Keratinocyte (primary cell): ENCODE data around the gene KSR1. TPM values are rescaled to one million over a fixed set of nuclear protein-coding genes. Genes with fewer than 3 reads are reported as not detected.

ENCODE experiments used
- DNase-seq: peaks from one replicate; pipeline ENCODE4 v3.0.0-alpha.2; 2011; ENCODE audit warnings: low read depth, missing footprints, low spot score
- FAIRE-seq: peaks from 2 replicates; lab custom pipeline; 2011; peaks lifted over from hg19 to GRCh38; lab: Jason Lieb, UNC
- H2AFZ ChIP-seq: 2 replicates; pipeline ENCODE4 v1.6.0; 2012; ENCODE audit warnings: low read length, control low read depth, inconsistent platforms; ENCODE audit not compliant: control insufficient read depth
- H3K27ac ChIP-seq: 2 replicates; pipeline ENCODE4 v1.5.1; 2011; ENCODE audit warnings: low read length; ENCODE audit not compliant: control insufficient read depth, insufficient read depth
- H3K27me3 ChIP-seq: 3 replicates; pipeline ENCODE4 v1.6.0; 2011; ENCODE audit warnings: low read length; ENCODE audit not compliant: control insufficient read depth, insufficient read depth; ENCODE audit errors: extremely low read depth
- H3K36me3 ChIP-seq, 2 experiments: 2 replicates in 1 of 2; 3 replicates in 1 of 2; pipeline ENCODE4 v1.5.1; 2011; ENCODE audit warnings: low read length in 2 of 2, mild to moderate bottlenecking in 1 of 2; ENCODE audit not compliant: control insufficient read depth in 2 of 2, insufficient read depth in 2 of 2; ENCODE audit errors: extremely low read depth in 1 of 2
- H3K4me1 ChIP-seq: 3 replicates; pipeline ENCODE4 v1.5.1; 2011; ENCODE audit warnings: low read length; ENCODE audit not compliant: control insufficient read depth, insufficient read depth; ENCODE audit errors: extremely low read depth
- H3K4me2 ChIP-seq: 3 replicates; pipeline ENCODE4 v1.6.0; 2011; ENCODE audit warnings: low read depth, low read length; ENCODE audit not compliant: control insufficient read depth, insufficient read depth; ENCODE audit errors: extremely low read depth
- H3K4me3 ChIP-seq, 3 experiments: fragments of 200-600 bp in 1 of 3; sonication (generic) in 1 of 3; 2 replicates in 2 of 3; 3 replicates in 1 of 3; pipeline ENCODE4 v1.5.1; 2011 to 2016; ENCODE audit warnings: low read length in 3 of 3, mild to moderate bottlenecking in 3 of 3, control low read depth in 2 of 3, inconsistent platforms in 1 of 3, low read depth in 1 of 3, mixed read lengths in 1 of 3, mixed run types in 1 of 3, moderate library complexity in 1 of 3; ENCODE audit not compliant: control insufficient read depth in 2 of 3, insufficient read depth in 2 of 3; ENCODE audit errors: extremely low read depth in 1 of 3
- H3K79me2 ChIP-seq: 2 replicates; pipeline ENCODE4 v1.6.0; 2012; ENCODE audit warnings: low read length; ENCODE audit not compliant: control insufficient read depth, insufficient read depth
- H3K9ac ChIP-seq: 3 replicates; pipeline ENCODE4 v1.6.0; 2011; ENCODE audit warnings: low read length; ENCODE audit not compliant: control insufficient read depth, insufficient read depth; ENCODE audit errors: extremely low read depth
- H3K9me1 ChIP-seq: 3 replicates; pipeline ENCODE4 v1.6.0; 2011; ENCODE audit warnings: low read length; ENCODE audit not compliant: control insufficient read depth, insufficient read depth; ENCODE audit errors: extremely low read depth
- H3K9me3 ChIP-seq: 2 replicates; pipeline ENCODE4 v1.5.1; 2012; ENCODE audit warnings: low read depth, low read length; ENCODE audit not compliant: control insufficient read depth
- H4K20me1 ChIP-seq: 3 replicates; pipeline ENCODE4 v1.6.0; 2011; ENCODE audit warnings: low read length; ENCODE audit not compliant: control insufficient read depth, insufficient read depth; ENCODE audit errors: extremely low read depth
- CTCF ChIP-seq, 3 experiments: IDR thresholded peaks in 1 of 3; conservative IDR thresholded peaks in 1 of 3; optimal IDR thresholded peaks in 1 of 3; 2 replicates in 2 of 3; 3 replicates in 1 of 3; pipeline versions ENCODE3 to v1.5.1; 2011; ENCODE audit warnings: low read length in 3 of 3, mild to moderate bottlenecking in 3 of 3, moderate library complexity in 2 of 3, control low read depth in 1 of 3, inconsistent platforms in 1 of 3; ENCODE audit not compliant: insufficient read depth in 2 of 3; ENCODE audit errors: extremely low read depth in 1 of 3
- EZH2 ChIP-seq: IDR thresholded peaks from one replicate; pipeline ENCODE4 v1.6.1; 2012; ENCODE audit warnings: inconsistent platforms, mild to moderate bottlenecking, low read length, moderate library complexity
- dilution Hi-C: fragments of 300-500 bp; cut with MboI; formaldehyde crosslinking; loops from one replicate; pipeline ENCODE4 v1.7.0; 2020; ENCODE audit warnings: low sequenced_read_pairs; ENCODE audit not compliant: extremely low pct_ligation_motif_present
- polyA plus RNA-seq, 5 experiments: library from polyadenylated mRNA; depleted of rRNA in 3 of 5; stranded (reverse) in 3 of 5; stranded (forward) in 1 of 5; unstranded in 1 of 5; fragments of >200 nt; gene quantifications; 1 replicate in 1 of 5; 2 replicates in 3 of 5; 3 replicates in 1 of 5; pipeline versions ENCODE4 v1.2.1 to v1.2.3, GENCODE V29; 2011 to 2012; ENCODE audit warnings: missing spikeins in 2 of 5, low read depth in 1 of 5, low replicate concordance in 1 of 5

KSR1 gene
- polyA plus RNA-seq, 1 donor (not counting 4 experiments of a cell fraction or from before 2014, with no cell fraction given) = 1.3 TPM

GRCh38 chr17:27575912-27576252 lies 119.6 kb downstream of the KSR1 start:
- H2AFZ ChIP-seq = no peak overlapping the region
- H4K20me1 ChIP-seq = no peaks in the 10 kb centered on the region
- no peak overlapping the region for H3K27ac ChIP-seq
- TF ChIP-seq EZH2 = no peak
- TF ChIP-seq CTCF (optimal IDR thresholded peaks at IDR 0.05 in 1 of 3, IDR thresholded peaks at IDR 0.05 in 1 of 3, conservative IDR thresholded peaks at IDR 0.05 in 1 of 3; ENCODE audit: extremely low read depth in 1 of 3, insufficient read depth in 2 of 3, low read length in 3 of 3) = no peak
- FAIRE-seq (no peak), DNase-seq (no peak)
- dilution Hi-C loops = no loop called here
- no peaks in the 10 kb centered on the region for H3K9me1 ChIP-seq
- no peaks in the 10 kb centered on the region for H3K4me1 ChIP-seq
- H3K9ac ChIP-seq = no peak overlapping the region
- H3K79me2 ChIP-seq = no peaks in the 10 kb centered on the region
- no peaks in the 10 kb centered on the region for H3K9me3 ChIP-seq
- no peak overlapping the region for H3K4me3 ChIP-seq
- no peak overlapping the region for H3K4me2 ChIP-seq
- H3K36me3 ChIP-seq = no peaks in the 10 kb centered on the region
- no peaks in the 10 kb centered on the region for H3K27me3 ChIP-seq

GRCh38 chr17:27576477-27577083 lies 120.3 kb downstream of the KSR1 start:
- no peaks in the 10 kb centered on the region for H3K4me1 ChIP-seq
- no peak for FAIRE-seq
- H3K27ac ChIP-seq = no peak overlapping the region
- H3K9me1 ChIP-seq = no peaks in the 10 kb centered on the region
- no peak overlapping the region for H3K4me2 ChIP-seq
- no peaks in the 10 kb centered on the region for H3K79me2 ChIP-seq
- dilution Hi-C loops = no loop called here
- no peaks in the 10 kb centered on the region for H3K9me3 ChIP-seq
- TF ChIP-seq CTCF (optimal IDR thresholded peaks at IDR 0.05 in 1 of 3, IDR thresholded peaks at IDR 0.05 in 1 of 3, conservative IDR thresholded peaks at IDR 0.05 in 1 of 3; ENCODE audit: extremely low read depth in 1 of 3, insufficient read depth in 2 of 3, low read length in 3 of 3) = no peak
- TF ChIP-seq EZH2 = no peak
- no peaks in the 10 kb centered on the region for H3K36me3 ChIP-seq
- no peak overlapping the region for H3K4me3 ChIP-seq
- H2AFZ ChIP-seq = no peak overlapping the region
- H4K20me1 ChIP-seq = no peaks in the 10 kb centered on the region
- no peaks in the 10 kb centered on the region for H3K27me3 ChIP-seq
- DNase-seq = no peak
- H3K9ac ChIP-seq = no peak overlapping the region
